ENCODE data around the gene KRTAP9-7. TPM values are rescaled to one million over a fixed set of nuclear protein-coding genes. Genes with fewer than 3 reads are reported as not detected.

The KRTAP9-7 gene
- total RNA-seq, 1 experiment from 2014 or later = not detected

Other genes starting within 250 kb of the KRTAP9-7 start
- not detected in 3 replicates for gene KRTAP1-5, start 248.5 kb upstream of the KRTAP9-7 start, total RNA-seq (2021)
- not detected in 3 replicates for gene KRTAP1-4, start 245.5 kb upstream of the KRTAP9-7 start, total RNA-seq (2021)
- gene KRTAP1-3, start 240.8 kb upstream of the KRTAP9-7 start, total RNA-seq (2021) = not detected in 3 replicates
- not detected in 3 replicates for gene KRTAP1-1, start 234.2 kb upstream of the KRTAP9-7 start, total RNA-seq (2021)
- not detected in 3 replicates for gene KRTAP2-1, start 228.4 kb upstream of the KRTAP9-7 start, total RNA-seq (2021)
- not detected in 3 replicates for gene KRTAP2-2, start 220.5 kb upstream of the KRTAP9-7 start, total RNA-seq (2021)
- gene KRTAP2-3, start 215.6 kb upstream of the KRTAP9-7 start, total RNA-seq (2021) = not detected in 3 replicates
- not detected in 3 replicates for gene KRTAP2-4, start 209.8 kb upstream of the KRTAP9-7 start, total RNA-seq (2021)
- gene KRTAP4-7, start 191.5 kb upstream of the KRTAP9-7 start, total RNA-seq (2021) = not detected in 3 replicates
- not detected in 3 replicates for gene KRTAP4-8, start 177.6 kb upstream of the KRTAP9-7 start, total RNA-seq (2021)
- gene KRTAP4-16, start 173.5 kb upstream of the KRTAP9-7 start, total RNA-seq (2021) = not detected in 3 replicates
- gene KRTAP4-9, start 170.3 kb upstream of the KRTAP9-7 start, total RNA-seq (2021) = not detected in 3 replicates
- not detected in 3 replicates for gene KRTAP4-11, start 157.3 kb upstream of the KRTAP9-7 start, total RNA-seq (2021)
- not detected in 3 replicates for gene KRTAP4-12, start 151.5 kb upstream of the KRTAP9-7 start, total RNA-seq (2021)
- gene KRTAP4-6, start 135.2 kb upstream of the KRTAP9-7 start, total RNA-seq (2021) = not detected in 3 replicates
- not detected in 3 replicates for gene KRTAP4-5, start 125.9 kb upstream of the KRTAP9-7 start, total RNA-seq (2021)
- not detected in 3 replicates for gene KRTAP4-4, start 115.0 kb upstream of the KRTAP9-7 start, total RNA-seq (2021)
- not detected in 3 replicates for gene KRTAP4-3, start 107.5 kb upstream of the KRTAP9-7 start, total RNA-seq (2021)
- not detected in 3 replicates for gene KRTAP4-2, start 97.5 kb upstream of the KRTAP9-7 start, total RNA-seq (2021)
- gene KRTAP4-1, start 90.8 kb upstream of the KRTAP9-7 start, total RNA-seq (2021) = not detected in 3 replicates
- gene KRTAP9-1, start 85.8 kb upstream of the KRTAP9-7 start, total RNA-seq (2021) = not detected in 3 replicates
- not detected in 3 replicates for gene KRTAP9-2, start 49.0 kb upstream of the KRTAP9-7 start, total RNA-seq (2021)
- not detected in 3 replicates for gene KRTAP9-3, start 43.2 kb upstream of the KRTAP9-7 start, total RNA-seq (2021)
- not detected in 3 replicates for gene KRTAP9-8, start 37.7 kb upstream of the KRTAP9-7 start, total RNA-seq (2021)
- not detected in 3 replicates for gene KRTAP9-4, start 26.0 kb upstream of the KRTAP9-7 start, total RNA-seq (2021)
- gene KRTAP9-9, start 20.3 kb upstream of the KRTAP9-7 start, total RNA-seq (2021) = not detected in 3 replicates
- not detected in 3 replicates for gene KRTAP9-6, start 10.3 kb upstream of the KRTAP9-7 start, total RNA-seq (2021)
- gene KRTAP29-1, start 27.2 kb downstream of the KRTAP9-7 start, total RNA-seq (2021) = not detected in 3 replicates
- gene KRTAP16-1, start 33.6 kb downstream of the KRTAP9-7 start, total RNA-seq (2021) = not detected in 3 replicates
- gene KRTAP17-1, start 40.0 kb downstream of the KRTAP9-7 start, total RNA-seq (2021) = not detected in 3 replicates
- not detected in 3 replicates for gene KRT33A, start 75.1 kb downstream of the KRTAP9-7 start, total RNA-seq (2021)
- gene KRT33B, start 94.1 kb downstream of the KRTAP9-7 start, total RNA-seq (2021) = not detected in 3 replicates
- gene KRT34, start 106.6 kb downstream of the KRTAP9-7 start, total RNA-seq (2021) = not detected in 3 replicates
- not detected in 3 replicates for gene KRT31, start 121.9 kb downstream of the KRTAP9-7 start, total RNA-seq (2021)
- not detected in 3 replicates for gene KRT37, start 148.9 kb downstream of the KRTAP9-7 start, total RNA-seq (2021)
- gene KRT38, start 165.3 kb downstream of the KRTAP9-7 start, total RNA-seq (2021) = not detected in 3 replicates
- not detected in 3 replicates for gene KRT32, start 191.7 kb downstream of the KRTAP9-7 start, total RNA-seq (2021)
- gene KRT35, start 205.5 kb downstream of the KRTAP9-7 start, total RNA-seq (2021) = not detected in 3 replicates
- not detected in 3 replicates for gene KRT36, start 214.2 kb downstream of the KRTAP9-7 start, total RNA-seq (2021)
- not detected in 3 replicates for gene KRT13, start 229.9 kb downstream of the KRTAP9-7 start, total RNA-seq (2021)
- gene KRT15, start 243.2 kb downstream of the KRTAP9-7 start, total RNA-seq (2021) = 0.34 to 0.55 TPM (median 0.37 TPM) in 3 replicates